ENCODE measurements around the gene LIF.
A peak's percentile ranks its signal among the peaks of the same experiment; 100 is the strongest.

Gene LIF

DNA sequence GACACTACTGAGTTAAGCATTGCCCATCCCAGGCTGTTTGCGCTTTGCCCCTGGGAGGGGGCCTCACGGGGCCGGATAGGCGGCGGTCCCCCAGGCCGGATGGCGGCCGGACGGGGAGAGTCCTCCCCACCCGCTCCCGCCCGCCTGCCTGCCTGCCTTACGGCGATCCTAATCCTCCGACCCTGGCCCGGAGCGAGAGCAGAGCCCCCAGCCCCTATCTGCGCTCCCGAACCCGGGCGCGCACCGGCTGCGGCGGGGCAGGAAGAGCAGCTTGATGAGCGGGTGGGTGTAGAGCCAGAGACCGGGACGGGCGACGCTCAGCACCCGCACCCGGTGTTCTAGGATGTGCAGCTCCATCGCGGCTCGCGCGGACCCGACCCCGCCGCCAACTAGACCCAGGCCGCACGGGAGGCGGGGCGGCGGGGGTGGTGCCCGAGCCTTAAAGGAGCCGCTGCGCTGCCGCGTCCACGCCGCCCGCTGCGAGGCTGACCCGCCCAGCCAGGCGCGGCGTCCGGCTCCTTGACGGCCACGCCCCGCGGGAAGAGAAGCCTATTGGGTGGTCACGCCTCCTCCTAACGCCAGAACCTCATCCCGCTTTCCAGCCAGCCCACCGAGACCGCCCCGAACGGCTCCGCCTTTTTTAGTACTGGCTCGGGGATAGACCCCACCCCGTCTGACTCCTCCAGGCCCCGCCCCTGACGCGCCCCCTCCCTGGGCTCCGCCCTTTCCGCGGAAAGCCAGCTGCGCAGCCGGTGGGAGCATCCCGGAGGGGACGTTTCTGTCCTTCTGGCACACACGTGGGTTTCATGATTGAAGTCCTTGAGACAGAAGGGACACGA, 42.8 kb upstream of the LIF start, which contains the start of gene CASTOR1:
TSS of gene CASTOR1 (minus strand) at position 365 of the 839 bp plus-strand sequence. CDS start at position 357, 8 bp downstream.
- Histone ChIP-seq H2BK15ac (ENCODE audit: low read length) (peak within 1 kb of the TSS; percentile 93), H3K27ac (replicated peaks; ENCODE audit: low read length) (no peak within 1 kb of the TSS), H3K23ac (ENCODE audit: low read depth, low read length, poor library complexity) (peak within 1 kb of the TSS; percentile 58), H3K79me1 (ENCODE audit: low read depth, low read length) (no peaks in the 10 kb centered on the region), H4K91ac (ENCODE audit: low read depth, low read length, poor library complexity) (no peak within 1 kb of the TSS), H3K27me3 (ENCODE audit: control insufficient read depth in 3 of 3, insufficient read depth in 3 of 3, low read depth in 1 of 3, low read length in 3 of 3) (peaks cover 0 to 6% (median 0%) of the 10 kb centered on the region in 3 experiments), H3K4me1 (ENCODE audit: control insufficient read depth in 2 of 2, insufficient read depth in 1 of 2, low read depth in 1 of 2, low read length in 2 of 2) (peaks cover 15 to 18% of the 10 kb centered on the region in 2 donors), H3K4me3 (ENCODE audit: low read length in 2 of 2) (peak within 1 kb of the TSS; percentile 63 to 90), H3K4ac (ENCODE audit: low read length) (no peak within 1 kb of the TSS), H2BK120ac (ENCODE audit: low read depth, low read length) (no peak within 1 kb of the TSS), H2AK5ac (ENCODE audit: low read depth, low read length) (peak within 1 kb of the TSS; percentile 48), H3K9me3 (replicated peaks in 1 of 2; ENCODE audit: control insufficient read depth in 2 of 2, insufficient read depth in 1 of 2, low read depth in 1 of 2, low read length in 2 of 2) (no peaks in the 10 kb centered on the region), H4K8ac (ENCODE audit: low read depth, low read length) (no peak within 1 kb of the TSS), H3K4me2 (ENCODE audit: insufficient read depth, low read length, poor library complexity, severe bottlenecking) (peak within 1 kb of the TSS; percentile 99), H2AFZ (ENCODE audit: low read length) (peak within 1 kb of the TSS; percentile 99), H3K9ac (ENCODE audit: low read depth, low read length, poor library complexity) (peak within 1 kb of the TSS; percentile 87), H2BK12ac (ENCODE audit: low read length) (no peak within 1 kb of the TSS), H3K36me3 (replicated peaks in 1 of 2; ENCODE audit: control insufficient read depth in 2 of 2, insufficient read depth in 2 of 2, low read length in 2 of 2) (peaks cover 9 to 11% of the 10 kb centered on the region in 2 donors), H3K14ac (ENCODE audit: low read length) (peak within 1 kb of the TSS; percentile 21), H2BK5ac (ENCODE audit: low read length) (peak within 1 kb of the TSS; percentile 26), H3K18ac (ENCODE audit: low read length) (peak within 1 kb of the TSS; percentile 96)
- DNase-seq (ENCODE audit: low spot score), result peak; percentile 97
- no CpG with 5 or more reads among the region's 85 CpGs for WGBS, 2 donors (ENCODE audit: extremely low coverage in 2 of 2, insufficient read length in 2 of 2, insufficient replicate concordance in 1 of 2)

DNA sequence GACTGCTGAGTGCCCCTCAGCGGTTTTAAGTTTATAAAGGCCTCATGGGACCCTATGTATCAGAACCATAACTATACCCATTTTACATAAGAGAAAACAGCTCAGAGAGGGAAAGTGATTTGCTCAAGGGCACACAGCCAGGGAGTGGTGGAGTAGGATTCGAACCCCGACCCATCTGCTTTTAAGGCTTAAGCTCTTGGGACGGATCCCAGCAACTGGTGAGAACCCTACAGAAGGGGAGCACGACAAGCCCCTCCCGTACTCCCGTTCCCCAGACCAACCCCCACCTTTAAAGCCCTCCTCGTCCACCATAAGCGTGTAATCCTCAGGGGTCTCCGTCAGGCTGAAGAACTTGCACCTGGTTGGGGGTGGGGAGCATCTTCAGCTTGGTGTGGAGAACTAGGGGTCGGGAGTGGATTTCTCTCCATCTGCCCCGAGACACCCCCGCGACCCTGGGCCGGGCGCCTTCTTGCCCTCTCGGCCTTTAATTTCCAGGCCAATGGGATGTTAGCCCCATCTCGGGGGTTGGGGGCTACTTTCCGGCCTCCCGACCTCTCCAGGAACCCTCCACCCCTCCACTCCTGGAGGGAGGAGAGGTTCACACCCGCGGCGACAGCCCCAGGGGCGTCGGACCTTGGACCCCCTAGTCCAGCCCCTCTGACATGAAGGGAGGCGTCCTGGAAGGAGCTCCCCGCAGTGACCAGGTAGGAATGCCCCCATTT, 42.0 kb upstream of the LIF start:
- Histone ChIP-seq H3K4me3 (ENCODE audit: low read length in 2 of 2) (peak overlapping the region; percentile 63 to 90), H3K27me3 (ENCODE audit: control insufficient read depth in 3 of 3, insufficient read depth in 3 of 3, low read depth in 1 of 3, low read length in 3 of 3) (peaks cover 0 to 6% (median 0%) of the 10 kb centered on the region in 3 experiments), H2AFZ (ENCODE audit: low read length) (peak overlapping the region; percentile 99), H3K36me3 (replicated peaks in 1 of 2; ENCODE audit: control insufficient read depth in 2 of 2, insufficient read depth in 2 of 2, low read length in 2 of 2) (peaks cover 5 to 7% of the 10 kb centered on the region in 2 donors), H3K23ac (ENCODE audit: low read depth, low read length, poor library complexity) (peak overlapping the region; percentile 58), H3K27ac (replicated peaks; ENCODE audit: low read length) (no peak overlapping the region), H3K9me3 (replicated peaks in 1 of 2; ENCODE audit: control insufficient read depth in 2 of 2, insufficient read depth in 1 of 2, low read depth in 1 of 2, low read length in 2 of 2) (no peaks in the 10 kb centered on the region), H2BK12ac (ENCODE audit: low read length) (no peak overlapping the region), H2BK5ac (ENCODE audit: low read length) (peak overlapping the region; percentile 26), H2BK15ac (ENCODE audit: low read length) (peak overlapping the region; percentile 93), H4K8ac (ENCODE audit: low read depth, low read length) (no peak overlapping the region), H3K4me1 (ENCODE audit: control insufficient read depth in 2 of 2, insufficient read depth in 1 of 2, low read depth in 1 of 2, low read length in 2 of 2) (peaks cover 15 to 18% of the 10 kb centered on the region in 2 donors), H2BK120ac (ENCODE audit: low read depth, low read length) (no peak overlapping the region), H3K9ac (ENCODE audit: low read depth, low read length, poor library complexity) (peak overlapping the region; percentile 87), H2AK5ac (ENCODE audit: low read depth, low read length) (peak overlapping the region; percentile 48), H3K4ac (ENCODE audit: low read length) (no peak overlapping the region), H3K4me2 (ENCODE audit: insufficient read depth, low read length, poor library complexity, severe bottlenecking) (peak overlapping the region; percentile 99), H3K79me1 (ENCODE audit: low read depth, low read length) (no peaks in the 10 kb centered on the region), H3K14ac (ENCODE audit: low read length) (peak overlapping the region; percentile 14), H3K18ac (ENCODE audit: low read length) (peak overlapping the region; percentile 96), H4K91ac (ENCODE audit: low read depth, low read length, poor library complexity) (no peak overlapping the region)
- DNase-seq (ENCODE audit: low spot score), result peak; percentile 8
- WGBS, 2 donors (ENCODE audit: extremely low coverage in 2 of 2, insufficient read length in 2 of 2, insufficient replicate concordance in 1 of 2), result no CpG with 5 or more reads among the region's 27 CpGs

- Histone ChIP-seq H3K27me3 (ENCODE audit: control insufficient read depth in 3 of 3, insufficient read depth in 3 of 3, low read depth in 1 of 3, low read length in 3 of 3) (peaks cover 0 to 6% (median 0%) of the 10 kb centered on the region in 3 experiments), H3K36me3 (replicated peaks in 1 of 2; ENCODE audit: control insufficient read depth in 2 of 2, insufficient read depth in 2 of 2, low read length in 2 of 2) (peaks cover 0 to 2% of the 10 kb centered on the region in 2 donors), H3K23ac (ENCODE audit: low read depth, low read length, poor library complexity) (no peak overlapping the region), H3K4me1 (ENCODE audit: control insufficient read depth in 2 of 2, insufficient read depth in 1 of 2, low read depth in 1 of 2, low read length in 2 of 2) (peaks cover 15 to 18% of the 10 kb centered on the region in 2 donors), H2BK120ac (ENCODE audit: low read depth, low read length) (no peak overlapping the region), H4K8ac (ENCODE audit: low read depth, low read length) (no peak overlapping the region), H4K91ac (ENCODE audit: low read depth, low read length, poor library complexity) (no peak overlapping the region), H2BK5ac (ENCODE audit: low read length) (no peak overlapping the region), H3K9ac (ENCODE audit: low read depth, low read length, poor library complexity) (peak overlapping the region; percentile 56), H3K14ac (ENCODE audit: low read length) (no peak overlapping the region), H3K4me3 (ENCODE audit: low read length in 2 of 2) (peak overlapping the region in 1 of 2 donors; percentile 63), H2AFZ (ENCODE audit: low read length) (peak overlapping the region; percentile 56), H2BK12ac (ENCODE audit: low read length) (no peak overlapping the region), H2BK15ac (ENCODE audit: low read length) (peak overlapping the region; percentile 55), H2AK5ac (ENCODE audit: low read depth, low read length) (peak overlapping the region; percentile 98), H3K18ac (ENCODE audit: low read length) (no peak overlapping the region), H3K27ac (replicated peaks; ENCODE audit: low read length) (peak overlapping the region; percentile 9), H3K4me2 (ENCODE audit: insufficient read depth, low read length, poor library complexity, severe bottlenecking) (peak overlapping the region; percentile 99), H3K9me3 (replicated peaks in 1 of 2; ENCODE audit: control insufficient read depth in 2 of 2, insufficient read depth in 1 of 2, low read depth in 1 of 2, low read length in 2 of 2) (no peaks in the 10 kb centered on the region), H3K4ac (ENCODE audit: low read length) (no peak overlapping the region), H3K79me1 (ENCODE audit: low read depth, low read length) (no peaks in the 10 kb centered on the region)
- DNase-seq (ENCODE audit: low spot score), result peak; percentile 80
- WGBS, 2 donors (ENCODE audit: extremely low coverage in 2 of 2, insufficient read length in 2 of 2, insufficient replicate concordance in 1 of 2), result no CpG with 5 or more reads among the region's 5 CpGs
Observed at GRCh38 chr22:30287648-30288418, 41.3 kb upstream of the LIF start.

Data from neuronal stem cell (in vitro differentiated cells).